GM21528 (cell line): ENCODE measurements around the gene KLHDC7B.

Experiments
- ATAC-seq: cut with Tn5 transposase; IDR thresholded peaks from one replicate; pipeline ENCODE4 v1.9.1; 2021; ENCODE audit warnings: mild to moderate bottlenecking, moderate library complexity; ENCODE audit not compliant: unreplicated experiment, low FRiP score

The KLHDC7B gene

GRCh38 chr22:50546326-50547262, 895 bp downstream of the KLHDC7B start:
- ATAC-seq: no peak

GRCh38 chr22:50547263-50547985, 1.7 kb downstream of the KLHDC7B start:
- ATAC-seq: no peak

GRCh38 chr22:50548040-50548920, 2.6 kb downstream of the KLHDC7B start:
- ATAC-seq: no peak

- ATAC-seq: no peak
Measured at GRCh38 chr22:50548921-50549790, 3.5 kb downstream of the KLHDC7B start.

GRCh38 chr22:50550395-50550794, 4.7 kb downstream of the KLHDC7B start:
- no peak for ATAC-seq

GRCh38 chr22:50551160-50551752, 5.6 kb downstream of the KLHDC7B start:
- no peak for ATAC-seq

GRCh38 chr22:50553310-50553709, 7.6 kb downstream of the KLHDC7B start:
- ATAC-seq: no peak

GRCh38 chr22:50556703-50557102, 11.0 kb downstream of the KLHDC7B start:
- no peak for ATAC-seq

GRCh38 chr22:50560034-50560433, 14.3 kb downstream of the KLHDC7B start:
- ATAC-seq: no peak

GRCh38 chr22:50561401-50562358, 16.0 kb downstream of the KLHDC7B start:
- no peak for ATAC-seq

GRCh38 chr22:50562523-50563412, 17.1 kb downstream of the KLHDC7B start, which contains the start of gene SYCE3:
Gene SYCE3 (minus strand): TSS chr22:50562919. CDS start chr22:50556405, 6,514 bp downstream.
- peak; percentile 85 for ATAC-seq

GRCh38 chr22:50563413-50564160, 17.9 kb downstream of the KLHDC7B start:
- no peak for ATAC-seq

- no peak for ATAC-seq
Measured at GRCh38 chr22:50564289-50564688, 18.6 kb downstream of the KLHDC7B start.

GRCh38 chr22:50567721-50568252, 22.1 kb downstream of the KLHDC7B start:
- ATAC-seq: no peak

- no peak for ATAC-seq
Measured at GRCh38 chr22:50568626-50569025, 22.9 kb downstream of the KLHDC7B start.

- no peak for ATAC-seq
Measured at GRCh38 chr22:50569041-50569459, 23.4 kb downstream of the KLHDC7B start.
